Activated CD8-positive, alpha-beta T cell treated with anti-CD3 and anti-CD28 coated beads for 36 hours (primary cell): ENCODE measurements around the gene KLK2. TPM values are rescaled to one million over a fixed set of nuclear protein-coding genes. Genes with fewer than 3 reads are reported as not detected.

Experiments
- ATAC-seq: fragments of 200-7000 bp; cut with Tn5 transposase; one replicate; pipeline ENCODE4 v1.10.0; 2021; ENCODE audit warnings: mild to moderate bottlenecking, moderate library complexity
- CTCF ChIA-PET: fragments of 350-600 bp; sonication (Branson Sonifier 250); formaldehyde crosslinking; loops from one replicate; lab custom pipeline; 2021; ENCODE audit warnings: antibody characterized with exemption; lab: Charles Lee
- POLR2A ChIA-PET: fragments of 350-600 bp; sonication (Branson Sonifier 250); formaldehyde crosslinking; loops from one replicate; lab custom pipeline; 2021; ENCODE audit warnings: antibody characterized with exemption; lab: Charles Lee
- DNase-seq: peaks from one replicate; pipeline ENCODE4 v3.0.0-alpha.2; 2020
- H3K27ac Mint-ChIP-seq: one replicate; pipeline ENCODE4 v1.8.0; 2021; ENCODE audit warnings: mild to moderate bottlenecking, mixed read lengths
- H3K27me3 Mint-ChIP-seq: one replicate; pipeline ENCODE4 v1.8.0; 2021; ENCODE audit warnings: mixed read lengths
- H3K36me3 Mint-ChIP-seq: one replicate; pipeline ENCODE4 v1.8.0; 2021; ENCODE audit warnings: low read depth, mixed read lengths
- H3K4me1 Mint-ChIP-seq: one replicate; pipeline ENCODE4 v1.8.0; 2021; ENCODE audit warnings: low read depth, mixed read lengths
- H3K4me3 Mint-ChIP-seq: one replicate; pipeline ENCODE4 v1.8.0; 2021; ENCODE audit warnings: mild to moderate bottlenecking, moderate library complexity, mixed read lengths
- H3K9me3 Mint-ChIP-seq: one replicate; pipeline ENCODE4 v1.8.0; 2021; ENCODE audit warnings: mixed read lengths
- intact Hi-C: fragments of 100-400 bp; cut with micrococcal nuclease; formaldehyde crosslinking; loops from one replicate; pipeline ENCODE4 v1.10.0; 2022
- total RNA-seq, 2 experiments: library from RNA; stranded (reverse); gene quantifications; one replicate each; pipeline ENCODE4 v1.2.3, GENCODE V29; 2021
- TF ChIP-seq, protein P1 (sequence below): fragments of 200-600 bp; IDR thresholded peaks from one replicate; pipeline ENCODE4 v1.8.0; 2022; ENCODE audit warnings: antibody characterized with exemption, mild to moderate bottlenecking

Gene KLK2
- total RNA-seq, 2 experiments from 2014 or later: 0.51 to 0.90 TPM

DNA sequence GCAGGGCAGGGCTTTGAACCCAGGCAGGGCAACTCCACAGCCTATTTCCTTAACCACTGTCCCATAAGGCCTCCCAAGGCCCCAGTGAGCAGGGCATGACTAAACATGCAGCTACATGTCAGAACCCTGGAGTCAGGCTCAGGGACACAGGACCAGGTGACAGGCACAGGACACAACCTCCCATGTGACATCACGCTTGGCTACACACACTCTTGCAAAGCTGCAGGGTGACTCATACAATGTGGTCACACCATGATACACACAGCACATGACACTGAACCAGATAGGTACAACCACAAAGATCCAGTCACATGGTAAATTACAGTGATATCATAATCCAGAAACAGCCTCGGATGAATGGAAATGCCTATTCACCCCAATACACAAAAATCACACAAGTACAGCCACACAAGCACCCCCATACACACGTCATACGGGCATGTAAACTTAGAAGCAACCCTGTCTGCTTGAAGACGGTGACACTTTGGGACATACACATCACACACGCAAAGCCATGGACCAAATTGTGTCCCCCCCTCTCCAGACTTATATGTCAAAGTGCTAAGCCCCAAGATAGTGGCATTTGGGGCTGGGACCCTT, 23.5 kb downstream of the KLK2 start:
- H3K4me3 Mint-ChIP-seq: no peak overlapping the region
- peak; percentile 57 for DNase-seq
- TF ChIP-seq, protein P1, sequence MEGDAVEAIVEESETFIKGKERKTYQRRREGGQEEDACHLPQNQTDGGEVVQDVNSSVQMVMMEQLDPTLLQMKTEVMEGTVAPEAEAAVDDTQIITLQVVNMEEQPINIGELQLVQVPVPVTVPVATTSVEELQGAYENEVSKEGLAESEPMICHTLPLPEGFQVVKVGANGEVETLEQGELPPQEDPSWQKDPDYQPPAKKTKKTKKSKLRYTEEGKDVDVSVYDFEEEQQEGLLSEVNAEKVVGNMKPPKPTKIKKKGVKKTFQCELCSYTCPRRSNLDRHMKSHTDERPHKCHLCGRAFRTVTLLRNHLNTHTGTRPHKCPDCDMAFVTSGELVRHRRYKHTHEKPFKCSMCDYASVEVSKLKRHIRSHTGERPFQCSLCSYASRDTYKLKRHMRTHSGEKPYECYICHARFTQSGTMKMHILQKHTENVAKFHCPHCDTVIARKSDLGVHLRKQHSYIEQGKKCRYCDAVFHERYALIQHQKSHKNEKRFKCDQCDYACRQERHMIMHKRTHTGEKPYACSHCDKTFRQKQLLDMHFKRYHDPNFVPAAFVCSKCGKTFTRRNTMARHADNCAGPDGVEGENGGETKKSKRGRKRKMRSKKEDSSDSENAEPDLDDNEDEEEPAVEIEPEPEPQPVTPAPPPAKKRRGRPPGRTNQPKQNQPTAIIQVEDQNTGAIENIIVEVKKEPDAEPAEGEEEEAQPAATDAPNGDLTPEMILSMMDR: no peak
- ChIA-PET POLR2A (no interaction called here), CTCF (interaction anchor here (0.7 kb wide), 1 partner anchor 25 kb away, joined by 3 read pairs; no protein-coding TSS in a partner anchor)
- no peak overlapping the region for H3K27ac Mint-ChIP-seq
- H3K9me3 Mint-ChIP-seq: peaks cover 5% of the 10 kb centered on the region
- ATAC-seq: peak; percentile 88
- H3K4me1 Mint-ChIP-seq: no peaks in the 10 kb centered on the region
- no peaks in the 10 kb centered on the region for H3K36me3 Mint-ChIP-seq
- peaks cover 22% of the 10 kb centered on the region for H3K27me3 Mint-ChIP-seq
- intact Hi-C loops: no loop called here

- no peak for DNase-seq
- Mint-ChIP-seq H3K27ac (no peak overlapping the region), H3K4me3 (no peak overlapping the region), H3K4me1 (no peaks in the 10 kb centered on the region), H3K36me3 (no peaks in the 10 kb centered on the region), H3K27me3 (peaks cover 22% of the 10 kb centered on the region), H3K9me3 (peaks cover 5% of the 10 kb centered on the region)
- intact Hi-C loops: no loop called here
- ChIA-PET CTCF (interaction anchor here (2.0 kb wide), 1 partner anchor 25 kb away, joined by 7 read pairs; no protein-coding TSS in a partner anchor), POLR2A (no interaction called here)
- TF ChIP-seq, protein P1: no peak
- no peak for ATAC-seq
These were observed 24.0 kb downstream of the KLK2 start for GRCh38 chr19:50897191-50897607.

GRCh38 chr19:50897612-50898011, 24.4 kb downstream of the KLK2 start:
- H3K9me3 Mint-ChIP-seq: peaks cover 5% of the 10 kb centered on the region
- intact Hi-C loops: no loop called here
- no peak overlapping the region for H3K4me3 Mint-ChIP-seq
- H3K36me3 Mint-ChIP-seq: no peaks in the 10 kb centered on the region
- H3K4me1 Mint-ChIP-seq: no peaks in the 10 kb centered on the region
- DNase-seq (no peak), ATAC-seq (no peak)
- CTCF ChIA-PET: interaction anchor here (2.0 kb wide), 1 partner anchor 25 kb away, joined by 7 read pairs; no protein-coding TSS in a partner anchor
- peaks cover 22% of the 10 kb centered on the region for H3K27me3 Mint-ChIP-seq
- H3K27ac Mint-ChIP-seq: no peak overlapping the region
- TF ChIP-seq, protein P1: no peak
- POLR2A ChIA-PET: no interaction called here

GRCh38 chr19:50898018-50898417, 24.8 kb downstream of the KLK2 start:
- no peak for DNase-seq
- H3K36me3 Mint-ChIP-seq: no peaks in the 10 kb centered on the region
- peaks cover 22% of the 10 kb centered on the region for H3K27me3 Mint-ChIP-seq
- TF ChIP-seq, protein P1: no peak
- H3K4me1 Mint-ChIP-seq: no peaks in the 10 kb centered on the region
- peaks cover 5% of the 10 kb centered on the region for H3K9me3 Mint-ChIP-seq
- H3K27ac Mint-ChIP-seq: no peak overlapping the region
- ChIA-PET POLR2A (no interaction called here), CTCF (interaction anchor here (1.1 to 2.0 kb wide), 2 partner anchors 9 to 24 kb away, joined by 3 to 7 read pairs; no protein-coding TSS in a partner anchor)
- intact Hi-C loops: no loop called here
- H3K4me3 Mint-ChIP-seq: no peak overlapping the region
- ATAC-seq: no peak

DNA sequence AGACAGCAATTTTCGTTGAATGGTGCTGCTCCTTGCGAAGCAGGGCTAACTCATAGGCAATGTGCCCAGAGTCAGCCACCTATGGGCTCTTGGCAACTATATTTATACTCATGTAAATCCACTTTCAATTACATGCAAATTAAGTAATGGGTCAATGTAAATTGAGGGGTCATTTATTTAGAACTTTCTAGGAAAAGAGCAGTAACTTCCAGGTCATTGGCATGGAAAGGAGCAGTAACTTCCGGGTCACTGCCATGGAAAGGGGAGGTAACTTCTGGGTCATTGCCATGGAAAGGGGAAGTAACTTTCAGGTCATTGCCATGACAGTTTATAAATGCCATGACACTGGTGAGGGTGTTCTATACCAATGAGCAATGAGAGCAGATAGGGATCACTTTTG, 26.3 kb downstream of the KLK2 start:
- no peaks in the 10 kb centered on the region for H3K4me1 Mint-ChIP-seq
- ATAC-seq (no peak), DNase-seq (no peak)
- H3K27me3 Mint-ChIP-seq: peaks cover 16% of the 10 kb centered on the region
- CTCF ChIA-PET: no interaction called here
- intact Hi-C loops: no loop called here
- H3K9me3 Mint-ChIP-seq: peaks cover 3% of the 10 kb centered on the region
- POLR2A ChIA-PET: no interaction called here
- H3K27ac Mint-ChIP-seq: no peak overlapping the region
- H3K4me3 Mint-ChIP-seq: no peak overlapping the region
- no peaks in the 10 kb centered on the region for H3K36me3 Mint-ChIP-seq
- TF ChIP-seq, protein P1: no peak
